ENCODE measurements around the gene GTF2E1.

The GTF2E1 gene

DNA sequence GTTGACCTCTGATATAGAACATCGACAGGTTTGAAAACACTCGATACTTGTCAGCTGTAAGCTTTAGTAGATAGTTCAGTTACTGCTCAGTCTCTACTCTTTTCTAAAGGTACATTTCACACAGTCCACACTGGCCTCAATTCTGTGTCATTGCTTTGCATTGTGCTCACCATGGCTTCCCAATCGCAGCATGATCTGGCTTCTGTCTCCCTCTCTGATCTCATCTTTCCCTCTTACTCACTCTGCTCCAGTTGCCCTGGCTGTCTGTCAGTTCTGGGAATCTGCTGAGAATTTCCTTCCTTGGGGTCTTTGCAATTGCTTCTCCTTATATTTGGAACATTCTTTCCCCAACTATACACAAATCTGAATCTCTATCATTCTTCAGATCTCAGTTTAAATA lies 80.6 kb downstream of the GTF2E1 start:
- TF ChIP-seq, protein P1, sequence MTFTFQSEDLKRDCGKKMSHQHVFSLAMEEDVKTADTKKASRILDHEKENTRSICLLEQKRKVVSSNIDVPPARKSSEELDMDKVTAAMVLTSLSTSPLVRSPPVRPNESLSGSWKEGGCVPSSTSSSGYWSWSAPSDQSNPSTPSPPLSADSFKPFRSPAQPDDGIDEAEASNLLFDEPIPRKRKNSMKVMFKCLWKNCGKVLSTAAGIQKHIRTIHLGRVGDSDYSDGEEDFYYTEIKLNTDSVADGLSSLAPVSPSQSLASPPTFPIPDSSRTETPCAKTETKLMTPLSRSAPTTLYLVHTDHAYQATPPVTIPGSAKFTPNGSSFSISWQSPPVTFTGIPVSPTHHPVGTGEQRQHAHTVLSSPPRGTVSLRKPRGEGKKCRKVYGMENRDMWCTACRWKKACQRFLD (tag by site-specific recombination; IDR thresholded peaks at IDR 0.05) = no peak
- TF ChIP-seq, protein P2, sequence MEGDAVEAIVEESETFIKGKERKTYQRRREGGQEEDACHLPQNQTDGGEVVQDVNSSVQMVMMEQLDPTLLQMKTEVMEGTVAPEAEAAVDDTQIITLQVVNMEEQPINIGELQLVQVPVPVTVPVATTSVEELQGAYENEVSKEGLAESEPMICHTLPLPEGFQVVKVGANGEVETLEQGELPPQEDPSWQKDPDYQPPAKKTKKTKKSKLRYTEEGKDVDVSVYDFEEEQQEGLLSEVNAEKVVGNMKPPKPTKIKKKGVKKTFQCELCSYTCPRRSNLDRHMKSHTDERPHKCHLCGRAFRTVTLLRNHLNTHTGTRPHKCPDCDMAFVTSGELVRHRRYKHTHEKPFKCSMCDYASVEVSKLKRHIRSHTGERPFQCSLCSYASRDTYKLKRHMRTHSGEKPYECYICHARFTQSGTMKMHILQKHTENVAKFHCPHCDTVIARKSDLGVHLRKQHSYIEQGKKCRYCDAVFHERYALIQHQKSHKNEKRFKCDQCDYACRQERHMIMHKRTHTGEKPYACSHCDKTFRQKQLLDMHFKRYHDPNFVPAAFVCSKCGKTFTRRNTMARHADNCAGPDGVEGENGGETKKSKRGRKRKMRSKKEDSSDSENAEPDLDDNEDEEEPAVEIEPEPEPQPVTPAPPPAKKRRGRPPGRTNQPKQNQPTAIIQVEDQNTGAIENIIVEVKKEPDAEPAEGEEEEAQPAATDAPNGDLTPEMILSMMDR (tag by site-specific recombination; IDR thresholded peaks at IDR 0.05) = no peak
- no peak for TF ChIP-seq ZNF501 (tag by site-specific recombination; IDR thresholded peaks at IDR 0.05)
- no peaks in the 10 kb centered on the region for H3K36me3 ChIP-seq (ENCODE audit: control insufficient read depth in 2 of 2, insufficient read depth in 1 of 2, low read length in 2 of 2)
- ChIA-PET POLR2A (no interaction called here), CTCF (no interaction called here)
- H3K27ac ChIP-seq (ENCODE audit: extremely low read depth, low read depth, low read length) = no peak overlapping the region
- no peaks in the 10 kb centered on the region for H3K9me3 ChIP-seq (ENCODE audit: control insufficient read depth, insufficient read depth, low read depth, low read length)
- H3K4me3 ChIP-seq (ENCODE audit: low read depth, low read length) = no peak overlapping the region
- no peaks in the 10 kb centered on the region for H3K4me1 ChIP-seq (ENCODE audit: control insufficient read depth, insufficient read depth, low read length)

DNA sequence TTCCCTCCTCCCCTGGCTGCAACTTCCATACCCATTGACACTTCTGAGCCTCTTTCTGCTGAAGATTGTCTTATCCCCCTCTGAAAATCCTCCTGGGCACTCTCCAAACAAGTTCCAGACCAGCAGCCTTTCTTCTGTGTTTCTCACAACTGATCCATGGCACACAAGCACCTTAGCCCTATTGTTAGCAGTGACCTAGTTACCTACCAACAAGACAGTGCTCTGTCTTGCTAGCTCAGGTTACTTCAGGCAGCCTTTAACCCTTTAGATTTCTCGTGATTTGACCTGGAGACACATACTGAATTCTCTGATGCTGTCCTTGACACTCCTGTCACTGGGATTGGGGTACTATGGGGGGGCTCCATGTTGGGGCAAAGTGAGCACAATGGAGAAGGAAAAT lies 82.1 kb downstream of the GTF2E1 start:
- Histone ChIP-seq H3K27ac (ENCODE audit: extremely low read depth, low read depth, low read length) (no peak overlapping the region), H3K4me3 (ENCODE audit: low read depth, low read length) (no peak overlapping the region), H3K36me3 (ENCODE audit: control insufficient read depth in 2 of 2, insufficient read depth in 1 of 2, low read length in 2 of 2) (no peaks in the 10 kb centered on the region), H3K9me3 (ENCODE audit: control insufficient read depth, insufficient read depth, low read depth, low read length) (no peaks in the 10 kb centered on the region), H3K4me1 (ENCODE audit: control insufficient read depth, insufficient read depth, low read length) (no peaks in the 10 kb centered on the region)
- ChIA-PET CTCF (interaction anchor here (0.6 kb wide), 1 partner anchor 68 kb away, joined by 3 read pairs; no protein-coding TSS in a partner anchor), POLR2A (interaction anchor here (0.6 kb wide), 1 partner anchor 25 kb away, joined by 3 read pairs; no protein-coding TSS in a partner anchor)
- TF ChIP-seq ZNF777 (tag by site-specific recombination; IDR thresholded peaks at IDR 0.05; ENCODE audit: borderline replicate concordance) (no peak), ZEB2 (tag by site-specific recombination; IDR thresholded peaks at IDR 0.05) (no peak), ZNF426 (tag by site-specific recombination; IDR thresholded peaks at IDR 0.05) (no peak), ZNF510 (tag by site-specific recombination; IDR thresholded peaks at IDR 0.05; ENCODE audit: insufficient replicate concordance) (no peak), ZNF785 (tag by site-specific recombination; IDR thresholded peaks at IDR 0.05) (no peak), OVOL3 (tag by site-specific recombination; IDR thresholded peaks at IDR 0.05) (no peak), SETDB1 (IDR thresholded peaks at IDR 0.05; ENCODE audit: insufficient read length, low read length) (no peak), SP3 (tag by site-specific recombination; IDR thresholded peaks at IDR 0.05) (no peak), ZBTB48 (tag by site-specific recombination; IDR thresholded peaks at IDR 0.05) (no peak), ZNF266 (tag by site-specific recombination; IDR thresholded peaks at IDR 0.05; ENCODE audit: low read depth) (no peak), ZNF341 (tag by site-specific recombination; IDR thresholded peaks at IDR 0.05; ENCODE audit: low read depth) (no peak)
- TF ChIP-seq, protein P3, sequence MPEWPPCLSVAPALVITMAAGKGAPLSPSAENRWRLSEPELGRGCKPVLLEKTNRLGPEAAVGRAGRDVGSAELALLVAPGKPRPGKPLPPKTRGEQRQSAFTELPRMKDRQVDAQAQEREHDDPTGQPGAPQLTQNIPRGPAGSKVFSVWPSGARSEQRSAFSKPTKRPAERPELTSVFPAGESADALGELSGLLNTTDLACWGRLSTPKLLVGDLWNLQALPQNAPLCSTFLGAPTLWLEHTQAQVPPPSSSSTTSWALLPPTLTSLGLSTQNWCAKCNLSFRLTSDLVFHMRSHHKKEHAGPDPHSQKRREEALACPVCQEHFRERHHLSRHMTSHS (tag by site-specific recombination; IDR thresholded peaks at IDR 0.05) = no peak
- TF ChIP-seq, protein P4, sequence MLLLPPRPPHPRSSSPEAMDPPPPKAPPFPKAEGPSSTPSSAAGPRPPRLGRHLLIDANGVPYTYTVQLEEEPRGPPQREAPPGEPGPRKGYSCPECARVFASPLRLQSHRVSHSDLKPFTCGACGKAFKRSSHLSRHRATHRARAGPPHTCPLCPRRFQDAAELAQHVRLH (tag by site-specific recombination; IDR thresholded peaks at IDR 0.05) = no peak
- TF ChIP-seq, protein P5, sequence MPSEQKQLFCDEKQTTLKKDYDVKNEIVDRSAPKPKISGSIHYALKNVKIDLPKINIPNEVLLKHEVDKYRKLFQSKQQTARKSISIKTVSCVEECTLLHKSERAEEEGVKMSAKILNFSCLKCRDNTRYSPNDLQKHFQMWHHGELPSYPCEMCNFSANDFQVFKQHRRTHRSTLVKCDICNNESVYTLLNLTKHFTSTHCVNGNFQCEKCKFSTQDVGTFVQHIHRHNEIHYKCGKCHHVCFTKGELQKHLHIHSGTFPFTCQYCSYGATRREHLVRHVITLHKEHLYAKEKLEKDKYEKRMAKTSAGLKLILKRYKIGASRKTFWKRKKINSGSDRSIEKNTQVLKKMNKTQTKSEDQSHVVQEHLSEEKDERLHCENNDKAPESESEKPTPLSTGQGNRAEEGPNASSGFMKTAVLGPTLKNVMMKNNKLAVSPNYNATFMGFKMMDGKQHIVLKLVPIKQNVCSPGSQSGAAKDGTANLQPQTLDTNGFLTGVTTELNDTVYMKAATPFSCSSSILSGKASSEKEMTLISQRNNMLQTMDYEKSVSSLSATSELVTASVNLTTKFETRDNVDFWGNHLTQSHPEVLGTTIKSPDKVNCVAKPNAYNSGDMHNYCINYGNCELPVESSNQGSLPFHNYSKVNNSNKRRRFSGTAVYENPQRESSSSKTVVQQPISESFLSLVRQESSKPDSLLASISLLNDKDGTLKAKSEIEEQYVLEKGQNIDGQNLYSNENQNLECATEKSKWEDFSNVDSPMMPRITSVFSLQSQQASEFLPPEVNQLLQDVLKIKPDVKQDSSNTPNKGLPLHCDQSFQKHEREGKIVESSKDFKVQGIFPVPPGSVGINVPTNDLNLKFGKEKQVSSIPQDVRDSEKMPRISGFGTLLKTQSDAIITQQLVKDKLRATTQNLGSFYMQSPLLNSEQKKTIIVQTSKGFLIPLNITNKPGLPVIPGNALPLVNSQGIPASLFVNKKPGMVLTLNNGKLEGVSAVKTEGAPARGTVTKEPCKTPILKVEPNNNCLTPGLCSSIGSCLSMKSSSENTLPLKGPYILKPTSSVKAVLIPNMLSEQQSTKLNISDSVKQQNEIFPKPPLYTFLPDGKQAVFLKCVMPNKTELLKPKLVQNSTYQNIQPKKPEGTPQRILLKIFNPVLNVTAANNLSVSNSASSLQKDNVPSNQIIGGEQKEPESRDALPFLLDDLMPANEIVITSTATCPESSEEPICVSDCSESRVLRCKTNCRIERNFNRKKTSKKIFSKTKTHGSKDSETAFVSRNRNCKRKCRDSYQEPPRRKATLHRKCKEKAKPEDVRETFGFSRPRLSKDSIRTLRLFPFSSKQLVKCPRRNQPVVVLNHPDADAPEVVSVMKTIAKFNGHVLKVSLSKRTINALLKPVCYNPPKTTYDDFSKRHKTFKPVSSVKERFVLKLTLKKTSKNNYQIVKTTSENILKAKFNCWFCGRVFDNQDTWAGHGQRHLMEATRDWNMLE (tag by site-specific recombination; conservative IDR thresholded peaks at IDR 0.05; ENCODE audit: low read depth) = no peak
- TF ChIP-seq, protein P6, sequence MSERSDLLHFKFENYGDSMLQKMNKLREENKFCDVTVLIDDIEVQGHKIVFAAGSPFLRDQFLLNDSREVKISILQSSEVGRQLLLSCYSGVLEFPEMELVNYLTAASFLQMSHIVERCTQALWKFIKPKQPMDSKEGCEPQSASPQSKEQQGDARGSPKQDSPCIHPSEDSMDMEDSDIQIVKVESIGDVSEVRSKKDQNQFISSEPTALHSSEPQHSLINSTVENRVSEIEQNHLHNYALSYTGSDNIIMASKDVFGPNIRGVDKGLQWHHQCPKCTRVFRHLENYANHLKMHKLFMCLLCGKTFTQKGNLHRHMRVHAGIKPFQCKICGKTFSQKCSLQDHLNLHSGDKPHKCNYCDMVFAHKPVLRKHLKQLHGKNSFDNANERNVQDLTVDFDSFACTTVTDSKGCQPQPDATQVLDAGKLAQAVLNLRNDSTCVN (tag by site-specific recombination; optimal IDR thresholded peaks at IDR 0.05) = no peak

Measured in HEK293 (cell line).